ENCODE results near the gene PMEPA1.

- TF ChIP-seq FOXP2 (optimal IDR thresholded peaks at IDR 0.05; ENCODE audit: control extremely low read depth, extremely low read length, insufficient read depth) = no peak
- TF ChIP-seq POLR2AphosphoS5 (IDR thresholded peaks at IDR 0.05; ENCODE audit: borderline replicate concordance, low read depth, low read length) = no peak
Measured at GRCh38 chr20:57704245-57704644, 5.6 kb downstream of the PMEPA1 start.
